GM12864 (cell line): ENCODE measurements around the gene SRSF5.

ENCODE experiments used
- DNase-seq: peaks from one replicate; pipeline ENCODE4 v3.0.0-alpha.2; 2011; ENCODE audit warnings: low read depth
- H3K4me3 ChIP-seq: 2 replicates; pipeline ENCODE4 v1.5.1; 2011; ENCODE audit warnings: mild to moderate bottlenecking, low read depth, low read length, control low read depth
- CTCF ChIP-seq: IDR thresholded peaks from 2 replicates; pipeline ENCODE4 v1.5.1; 2011; ENCODE audit warnings: low read depth, mild to moderate bottlenecking, moderate library complexity, low read length, control low read depth, inconsistent platforms; ENCODE audit errors: missing control alignments

Gene SRSF5

GRCh38 chr14:69755784-69756183, 11.2 kb upstream of the SRSF5 start:
- no peak overlapping the region for H3K4me3 ChIP-seq
- DNase-seq: no peak
- no peak for TF ChIP-seq CTCF

- no peak for TF ChIP-seq CTCF
- no peak overlapping the region for H3K4me3 ChIP-seq
- no peak for DNase-seq
These were observed 10.6 kb upstream of the SRSF5 start for GRCh38 chr14:69756298-69756697.

GRCh38 chr14:69760810-69761209, 6.1 kb upstream of the SRSF5 start:
- no peak for TF ChIP-seq CTCF
- DNase-seq: no peak
- no peak overlapping the region for H3K4me3 ChIP-seq

GRCh38 chr14:69763761-69764510, 3.0 kb upstream of the SRSF5 start:
- no peak for TF ChIP-seq CTCF
- no peak for DNase-seq
- H3K4me3 ChIP-seq: no peak overlapping the region

- peak; percentile 68 for DNase-seq
- TF ChIP-seq CTCF: no peak
- H3K4me3 ChIP-seq: peak overlapping the region; percentile 100
These were observed 542 bp downstream of the SRSF5 start for GRCh38 chr14:69767369-69767999.

- TF ChIP-seq CTCF: no peak
- H3K4me3 ChIP-seq: peak overlapping the region; percentile 100; the same call in 1 of the 2 replicates
- DNase-seq: no peak
These were observed 1.9 kb downstream of the SRSF5 start for GRCh38 chr14:69768873-69769272.
